IPS DF 19.7 (cell line): Measurements from ENCODE around the gene LY6G5B.

Experiments used
- DNase-seq: peaks from one replicate; pipeline ENCODE4 v3.0.0-alpha.2; 2013; ENCODE audit warnings: low read depth, low spot score

LY6G5B gene

GRCh38 chr6:31715022-31715958 lies 45.5 kb downstream of the LY6G5B start, which contains the start of gene LY6G6D:
Gene LY6G6D (plus strand): TSS chr6:31715348. CDS start chr6:31715356, 8 bp downstream.
- DNase-seq, result no peak

GRCh38 chr6:31717499-31718222 lies 47.9 kb downstream of the LY6G5B start:
- DNase-seq, result no peak

DNA sequence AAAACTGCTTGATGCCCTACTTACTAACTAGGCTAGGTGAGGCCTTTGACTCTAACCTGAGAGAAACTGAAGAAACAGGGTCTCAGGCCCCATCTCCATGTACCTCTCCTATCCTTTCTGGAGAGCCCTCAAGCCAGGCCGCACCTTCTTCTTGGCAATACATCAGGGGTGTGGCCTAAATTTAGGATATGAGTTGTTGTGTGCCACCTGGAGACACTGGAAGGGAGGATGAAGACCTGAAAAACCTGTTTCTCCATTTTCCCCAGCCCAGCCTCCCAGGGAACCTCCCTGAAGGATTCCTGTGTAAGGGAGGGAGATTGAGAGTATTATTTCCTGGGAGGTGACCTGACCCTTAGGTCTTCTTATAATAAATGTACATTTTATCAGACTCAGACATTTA lies 48.5 kb downstream of the LY6G5B start:
- DNase-seq, result no peak

DNA sequence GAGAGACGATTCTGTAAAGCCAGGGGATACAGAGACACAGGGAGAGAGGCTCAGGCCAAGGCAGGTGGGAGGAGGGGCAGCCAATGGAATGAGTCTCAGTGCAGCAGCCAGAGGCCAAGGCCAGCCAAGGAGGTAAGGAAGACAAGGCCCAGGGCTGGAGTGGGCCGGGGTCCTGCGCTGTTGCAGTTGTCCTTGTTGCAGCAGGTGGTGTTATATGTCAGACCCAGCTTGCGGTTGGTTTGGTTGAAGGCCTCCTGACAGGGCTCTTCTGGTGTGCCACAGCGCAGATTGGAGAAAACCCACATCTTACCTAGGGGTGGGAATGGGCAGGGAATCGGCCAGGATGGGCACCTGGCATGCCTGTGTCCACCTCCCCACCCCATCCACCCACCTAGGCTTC lies 49.2 kb downstream of the LY6G5B start:
- DNase-seq, result no peak

- no peak for DNase-seq
Observed at GRCh38 chr6:31720196-31720770, 50.5 kb downstream of the LY6G5B start.

DNA sequence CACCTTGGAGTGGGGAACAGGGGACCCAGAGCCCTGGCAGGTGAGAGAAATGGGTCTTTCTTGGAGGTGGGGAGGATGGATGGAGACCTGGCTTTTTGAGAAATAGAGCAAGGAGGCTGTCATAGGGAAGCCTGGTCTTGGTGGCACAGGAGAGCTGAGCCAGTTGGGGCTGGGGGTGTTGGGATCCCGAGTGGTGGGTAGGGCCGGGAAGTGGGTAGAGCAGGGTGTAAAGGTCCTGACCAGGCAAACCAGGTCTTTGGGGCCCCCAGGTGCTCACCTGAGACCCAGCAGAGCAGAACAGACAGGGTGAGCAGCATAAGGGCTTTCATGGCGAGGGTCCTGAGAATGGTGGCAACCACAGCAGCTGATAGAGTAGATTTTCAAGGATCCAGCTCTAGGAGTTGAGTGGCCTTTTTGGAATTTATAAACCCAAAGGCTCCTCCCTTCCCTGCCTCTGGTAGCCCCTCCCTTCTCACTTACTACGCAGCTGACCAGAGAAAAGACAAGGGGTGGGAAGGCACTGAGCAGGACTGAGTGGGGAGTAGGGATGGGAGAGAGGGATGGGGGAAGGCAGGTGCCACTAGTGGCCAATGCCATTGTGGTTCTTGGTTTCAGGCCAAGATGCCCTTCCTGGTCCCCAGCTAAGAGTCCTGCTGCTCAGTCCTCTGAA lies 51.7 kb downstream of the LY6G5B start, which contains the start of gene LY6G6C:
LY6G6C (minus strand) TSS at position 396 of the 670 bp plus-strand sequence; CDS start at position 329, 67 bp downstream.
- no peak for DNase-seq

DNA sequence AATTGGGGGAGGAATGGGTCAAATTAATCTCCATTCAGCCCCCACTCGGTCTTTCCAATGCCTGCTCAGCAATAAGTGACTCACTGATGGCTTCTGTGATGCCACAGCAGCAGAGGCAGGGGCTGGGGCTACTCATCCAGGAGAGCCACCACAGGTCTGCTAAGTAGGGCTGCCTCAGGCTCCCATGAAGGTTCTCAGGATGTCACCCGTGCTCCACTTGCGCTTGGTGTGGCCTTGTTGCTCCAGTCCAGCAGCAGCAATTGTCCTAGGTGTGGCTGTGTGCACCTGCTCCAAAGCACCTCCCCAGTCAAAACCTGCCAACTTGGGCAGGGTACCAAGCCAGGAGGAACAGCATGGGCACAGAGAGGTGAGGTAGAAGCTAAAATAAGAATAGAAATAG lies 52.4 kb downstream of the LY6G5B start:
- DNase-seq, result no peak
